GM21515 (cell line): ENCODE data around the gene PLXDC2.

ENCODE experiments used
- ATAC-seq: cut with Tn5 transposase; IDR thresholded peaks from one replicate; pipeline ENCODE4 v1.9.1; 2021; ENCODE audit not compliant: unreplicated experiment

Gene PLXDC2

GRCh38 chr10:20314431-20314830 lies 498.2 kb downstream of the PLXDC2 start:
- no peak for ATAC-seq

GRCh38 chr10:20327954-20328353 lies 511.7 kb downstream of the PLXDC2 start:
- no peak for ATAC-seq

- no peak for ATAC-seq
These were observed 514.0 kb downstream of the PLXDC2 start for GRCh38 chr10:20330246-20330645.

- ATAC-seq = no peak
These were observed 518.3 kb downstream of the PLXDC2 start for GRCh38 chr10:20334559-20334958.
